Muscle layer of duodenum (tissue), 2 donors: ENCODE data around the gene C1QTNF6.

Experiments
- H3K27ac ChIP-seq: one replicate; pipeline ENCODE4 v1.7.0; 2013; ENCODE audit warnings: mild to moderate bottlenecking, low read length
- H3K27me3 ChIP-seq: one replicate; pipeline ENCODE4 v1.7.0; 2013; ENCODE audit warnings: low read depth, mild to moderate bottlenecking, control low read depth, low read length
- H3K36me3 ChIP-seq, 2 donors: one replicate each; pipeline ENCODE4 v1.7.0; 2013; ENCODE audit warnings: low read length in 2 of 2, control low read depth in 1 of 2, mild to moderate bottlenecking in 1 of 2; ENCODE audit not compliant: insufficient read depth in 2 of 2, control insufficient read depth in 1 of 2
- H3K4me1 ChIP-seq, 2 donors: one replicate each; pipeline ENCODE4 v1.7.0; 2013; ENCODE audit warnings: low read length in 2 of 2, mild to moderate bottlenecking in 2 of 2, control low read depth in 1 of 2, moderate library complexity in 1 of 2; ENCODE audit not compliant: insufficient read depth in 2 of 2, control insufficient read depth in 1 of 2
- H3K4me3 ChIP-seq, 2 donors: one replicate each; pipeline ENCODE4 v1.7.0; 2013; ENCODE audit warnings: low read length in 2 of 2, low read depth in 1 of 2, mild to moderate bottlenecking in 1 of 2
- H3K9me3 ChIP-seq, 2 donors: one replicate each; pipeline ENCODE4 v1.7.0; 2013; ENCODE audit warnings: low read length in 2 of 2, control low read depth in 1 of 2, mild to moderate bottlenecking in 1 of 2; ENCODE audit not compliant: control insufficient read depth in 1 of 2
- donor health status: healthy.

Gene C1QTNF6

DNA sequence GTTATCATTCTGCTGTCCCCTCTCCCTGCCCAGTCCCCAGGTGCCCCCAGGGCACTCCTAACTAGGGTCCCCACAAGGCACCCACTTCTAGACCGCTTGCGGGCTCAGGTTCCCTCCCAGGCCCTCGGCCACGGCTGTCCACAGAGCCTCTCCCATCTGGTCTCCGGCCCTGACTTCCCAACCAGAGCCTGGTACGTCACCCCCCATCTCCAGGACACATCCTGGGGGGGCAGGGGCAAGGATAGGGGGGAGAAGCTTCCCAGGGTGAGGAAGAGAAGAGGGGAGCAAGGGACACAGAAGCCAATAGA lies 23.8 kb upstream of the C1QTNF6 start:
- H3K4me3 ChIP-seq = no peak overlapping the region
- peaks cover 0 to 12% of the 10 kb centered on the region in 2 donors for H3K4me1 ChIP-seq
- no peaks in the 10 kb centered on the region for H3K9me3 ChIP-seq
- H3K27me3 ChIP-seq = no peaks in the 10 kb centered on the region
- H3K36me3 ChIP-seq = no peaks in the 10 kb centered on the region
- H3K27ac ChIP-seq = no peak overlapping the region

- H3K36me3 ChIP-seq = no peaks in the 10 kb centered on the region
- H3K27ac ChIP-seq = no peak overlapping the region
- H3K4me3 ChIP-seq = no peak overlapping the region
- peaks cover 0 to 12% of the 10 kb centered on the region in 2 donors for H3K4me1 ChIP-seq
- H3K27me3 ChIP-seq = no peaks in the 10 kb centered on the region
- H3K9me3 ChIP-seq = no peaks in the 10 kb centered on the region
These were observed 23.2 kb upstream of the C1QTNF6 start for GRCh38 chr22:37211075-37211865.

DNA sequence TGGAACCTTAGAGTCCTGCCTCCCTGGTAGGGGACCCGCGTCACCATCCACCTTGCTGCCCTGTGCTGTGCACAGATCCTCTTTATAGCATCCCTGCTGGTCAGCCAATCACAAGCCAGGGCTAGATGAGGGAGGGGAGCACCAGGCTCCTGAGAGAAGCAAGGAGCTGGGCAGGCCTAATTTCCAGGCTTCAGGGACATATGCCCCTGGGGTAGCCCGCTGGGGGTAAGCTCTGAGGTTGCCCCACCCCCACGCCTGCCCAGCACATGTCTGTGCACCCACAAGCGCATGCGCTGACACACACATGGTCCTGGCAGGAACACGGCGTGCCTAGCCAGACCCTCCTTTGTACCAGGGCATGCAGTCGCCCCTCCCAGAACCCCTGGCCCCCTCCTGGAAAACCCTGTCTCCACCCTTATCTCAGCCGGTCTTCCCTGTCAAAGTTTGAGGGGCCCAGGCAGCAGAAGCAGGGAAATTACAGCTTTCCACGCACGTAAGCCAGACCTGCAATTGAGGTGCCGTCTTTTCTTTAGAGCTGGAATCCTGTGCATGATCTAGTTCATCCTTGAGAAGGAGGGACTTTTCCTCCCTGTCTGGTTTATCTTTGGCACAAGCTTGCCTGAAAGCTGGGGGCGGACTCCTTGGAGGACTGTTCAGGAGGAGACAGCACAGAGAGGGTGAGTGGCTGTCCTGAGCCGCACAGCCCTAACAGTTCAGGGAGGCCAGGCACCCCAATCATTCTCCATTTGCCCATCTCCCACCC lies 22.2 kb upstream of the C1QTNF6 start:
- Histone ChIP-seq H3K9me3 (no peaks in the 10 kb centered on the region), H3K36me3 (no peaks in the 10 kb centered on the region), H3K4me3 (no peak overlapping the region), H3K4me1 (peaks cover 0 to 12% of the 10 kb centered on the region in 2 donors), H3K27me3 (no peaks in the 10 kb centered on the region), H3K27ac (no peak overlapping the region)

GRCh38 chr22:37209140-37209845 lies 21.2 kb upstream of the C1QTNF6 start:
- no peak overlapping the region for H3K4me3 ChIP-seq
- peaks cover 0 to 12% of the 10 kb centered on the region in 2 donors for H3K4me1 ChIP-seq
- H3K27me3 ChIP-seq = no peaks in the 10 kb centered on the region
- H3K9me3 ChIP-seq = no peaks in the 10 kb centered on the region
- H3K36me3 ChIP-seq = no peaks in the 10 kb centered on the region
- no peak overlapping the region for H3K27ac ChIP-seq

GRCh38 chr22:37208401-37209139 lies 20.5 kb upstream of the C1QTNF6 start:
- H3K4me3 ChIP-seq = no peak overlapping the region
- H3K36me3 ChIP-seq = no peaks in the 10 kb centered on the region
- H3K4me1 ChIP-seq = peaks cover 0 to 12% of the 10 kb centered on the region in 2 donors
- no peaks in the 10 kb centered on the region for H3K9me3 ChIP-seq
- H3K27ac ChIP-seq = no peak overlapping the region
- H3K27me3 ChIP-seq = no peaks in the 10 kb centered on the region

DNA sequence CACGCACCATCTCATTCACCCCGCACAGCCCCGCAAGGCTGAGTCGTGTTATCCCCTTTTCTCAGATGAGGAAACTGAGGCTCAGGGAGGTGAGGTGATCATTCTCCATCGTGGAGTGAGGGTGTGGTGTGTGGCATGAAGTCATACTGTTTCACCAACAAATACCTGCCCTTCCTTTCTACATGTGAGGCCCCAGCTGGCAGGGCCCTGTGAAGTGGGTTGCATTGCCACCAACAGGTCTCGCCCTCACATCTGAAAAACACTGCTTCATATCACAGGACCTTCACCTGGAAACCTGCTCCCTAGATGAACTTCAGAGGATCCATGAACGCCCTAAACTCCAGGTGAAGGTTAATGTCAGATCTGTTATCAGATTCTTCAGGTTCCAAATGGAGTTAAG lies 19.9 kb upstream of the C1QTNF6 start:
- no peak overlapping the region for H3K4me3 ChIP-seq
- H3K4me1 ChIP-seq = peaks cover 0 to 12% of the 10 kb centered on the region in 2 donors
- no peaks in the 10 kb centered on the region for H3K36me3 ChIP-seq
- H3K27ac ChIP-seq = no peak overlapping the region
- no peaks in the 10 kb centered on the region for H3K27me3 ChIP-seq
- no peaks in the 10 kb centered on the region for H3K9me3 ChIP-seq

- Histone ChIP-seq H3K9me3 (no peaks in the 10 kb centered on the region), H3K27me3 (no peaks in the 10 kb centered on the region), H3K36me3 (no peaks in the 10 kb centered on the region), H3K4me1 (peaks cover 0 to 5% of the 10 kb centered on the region in 2 donors), H3K27ac (no peak overlapping the region), H3K4me3 (no peak overlapping the region)
These were observed 19.1 kb upstream of the C1QTNF6 start for GRCh38 chr22:37206841-37207821.

DNA sequence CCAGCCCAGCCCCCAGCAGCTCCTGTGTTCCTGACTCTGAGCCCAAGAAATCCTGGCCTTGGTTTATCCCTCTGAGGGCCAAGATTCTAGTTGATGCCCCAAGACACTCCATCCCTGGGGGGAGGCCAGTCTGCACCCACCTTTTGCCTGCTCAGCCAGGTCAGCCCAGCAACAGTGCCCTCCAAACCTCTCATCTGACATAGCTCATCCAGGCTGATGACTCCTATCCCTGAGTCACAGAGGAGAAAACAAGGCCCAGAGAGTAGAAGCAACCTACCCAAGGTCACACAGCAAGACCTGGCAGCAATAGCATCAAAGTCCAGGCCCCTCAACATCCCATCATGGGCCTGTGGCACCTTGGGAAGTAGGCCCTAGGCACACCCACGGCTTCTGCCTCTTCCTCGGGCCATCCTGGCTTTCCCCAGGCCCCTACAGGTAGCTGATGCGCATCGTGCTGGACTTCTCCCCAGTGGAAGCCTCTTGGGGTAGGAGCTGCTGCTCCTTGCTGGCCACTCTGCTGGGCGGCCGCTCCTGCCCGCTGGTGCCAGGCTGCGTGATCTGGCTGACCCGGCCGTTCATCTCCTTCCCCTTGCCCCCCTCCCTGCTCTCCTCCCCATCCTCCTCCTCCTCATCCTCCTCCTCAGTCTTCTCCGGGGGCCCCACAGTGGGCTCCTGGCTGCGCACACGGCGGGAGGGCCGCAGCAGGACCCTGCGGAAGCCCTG lies 18.2 kb upstream of the C1QTNF6 start:
- Histone ChIP-seq H3K4me1 (no peaks in the 10 kb centered on the region), H3K27me3 (no peaks in the 10 kb centered on the region), H3K36me3 (no peaks in the 10 kb centered on the region), H3K9me3 (no peaks in the 10 kb centered on the region), H3K4me3 (no peak overlapping the region), H3K27ac (no peak overlapping the region)

DNA sequence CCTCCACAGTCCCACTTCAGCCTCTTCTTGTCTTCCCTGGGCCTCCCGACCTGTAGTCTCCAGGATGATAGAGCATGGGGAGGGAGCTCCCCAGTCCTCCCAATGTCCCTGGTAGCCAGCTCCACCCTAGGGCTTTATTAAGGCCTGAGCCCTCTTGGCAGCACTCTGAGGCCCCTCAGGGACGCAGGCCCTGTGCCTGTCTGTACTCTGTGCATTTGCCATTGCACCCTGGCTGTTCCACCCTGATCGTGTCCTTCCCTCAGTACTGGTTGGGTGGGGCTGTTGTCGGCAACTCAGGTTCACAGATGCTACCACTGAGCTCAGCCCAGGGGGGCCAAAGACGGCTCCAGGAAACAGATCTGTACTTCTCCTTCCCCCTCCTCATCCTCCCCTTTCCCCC lies 17.0 kb upstream of the C1QTNF6 start:
- Histone ChIP-seq H3K4me3 (no peak overlapping the region), H3K4me1 (no peaks in the 10 kb centered on the region), H3K27ac (no peak overlapping the region), H3K9me3 (no peaks in the 10 kb centered on the region), H3K27me3 (no peaks in the 10 kb centered on the region), H3K36me3 (no peaks in the 10 kb centered on the region)
